Brain pericyte (primary cell): Measurements from ENCODE around the gene STXBP6.

Source experiments
- DNase-seq: peaks from one replicate; pipeline ENCODE4 v3.0.0-alpha.2; 2012; ENCODE audit warnings: low read depth, low spot score

The STXBP6 gene

GRCh38 chr14:25049568-25050268 is at the start of gene STXBP6:
Gene STXBP6, minus strand, starts transcription at chr14:25050147. Its CDS starts 75,329 bp downstream, at chr14:24974818.
- DNase-seq = no peak

GRCh38 chr14:25097120-25097519 is 47.2 kb upstream of the STXBP6 start:
- DNase-seq = no peak

- DNase-seq = no peak
These were observed 45.9 kb upstream of the STXBP6 start for GRCh38 chr14:25095736-25096437.

- DNase-seq = no peak
These were observed 44.4 kb upstream of the STXBP6 start for GRCh38 chr14:25094171-25094907.

- no peak for DNase-seq
These were observed 42.4 kb upstream of the STXBP6 start for GRCh38 chr14:25092258-25092740.

- no peak for DNase-seq
These were observed 40.9 kb upstream of the STXBP6 start for GRCh38 chr14:25090716-25091454.

GRCh38 chr14:25090256-25090655 is 40.3 kb upstream of the STXBP6 start:
- no peak for DNase-seq

GRCh38 chr14:25089496-25089895 is 39.5 kb upstream of the STXBP6 start:
- no peak for DNase-seq

GRCh38 chr14:25086821-25087396 is 37.0 kb upstream of the STXBP6 start:
- no peak for DNase-seq

- DNase-seq = no peak
These were observed 36.1 kb upstream of the STXBP6 start for GRCh38 chr14:25086081-25086480.

- DNase-seq = no peak
These were observed 30.7 kb upstream of the STXBP6 start for GRCh38 chr14:25080682-25081081.

GRCh38 chr14:25079311-25079710 is 29.4 kb upstream of the STXBP6 start:
- DNase-seq = no peak

GRCh38 chr14:25074099-25074685 is 24.2 kb upstream of the STXBP6 start:
- DNase-seq = no peak

GRCh38 chr14:25069879-25070278 is 19.9 kb upstream of the STXBP6 start:
- DNase-seq = no peak

GRCh38 chr14:25067600-25067999 is 17.7 kb upstream of the STXBP6 start:
- no peak for DNase-seq

GRCh38 chr14:25062022-25062321 is 12.0 kb upstream of the STXBP6 start:
- DNase-seq = no peak

- DNase-seq = no peak
These were observed 6.7 kb upstream of the STXBP6 start for GRCh38 chr14:25056688-25057078.

GRCh38 chr14:25055992-25056687 is 6.2 kb upstream of the STXBP6 start:
- no peak for DNase-seq

GRCh38 chr14:25055005-25055404 is 5.1 kb upstream of the STXBP6 start:
- no peak for DNase-seq

- no peak for DNase-seq
These were observed 3.6 kb upstream of the STXBP6 start for GRCh38 chr14:25053585-25053984.

- no peak for DNase-seq
These were observed 3.0 kb upstream of the STXBP6 start for GRCh38 chr14:25052921-25053320.
